Measurements from ENCODE around the gene NBDY. TPM values are rescaled to one million over a fixed set of nuclear protein-coding genes. Genes with fewer than 3 reads are reported as not detected.

Gene NBDY
- total RNA-seq, 2 donors from 2014 or later, result 17.6 to 23.3 TPM

DNA sequence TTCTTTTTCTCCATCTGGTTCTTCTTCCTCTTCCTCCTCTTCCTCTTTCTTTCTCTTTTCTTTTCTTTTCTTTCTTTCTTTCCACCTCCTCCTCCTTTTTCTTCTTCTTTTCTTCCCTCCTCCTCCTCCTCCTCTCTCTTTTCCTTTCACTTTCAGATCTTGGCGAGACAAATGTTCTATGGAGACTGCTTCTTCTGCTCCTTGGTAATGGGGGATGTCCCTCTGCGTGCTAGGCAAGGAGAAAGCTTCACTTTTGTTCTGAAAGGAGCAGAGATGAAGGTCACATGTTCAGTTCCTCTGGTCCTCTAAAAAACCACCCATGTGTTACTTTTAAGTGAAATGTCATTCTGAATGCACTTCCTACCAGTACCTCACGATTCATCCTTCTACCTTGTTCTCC, 33.2 kb downstream of the NBDY start:
- Histone ChIP-seq H3K9ac (ENCODE audit: low read depth in 2 of 2, low read length in 2 of 2) (no peak overlapping the region), H3K27ac (no peak overlapping the region), H3K4me1 (peaks cover 7% of the 10 kb centered on the region), H3K4me3 (no peak overlapping the region), H3K9me3 (no peaks in the 10 kb centered on the region), H3K36me3 (no peaks in the 10 kb centered on the region), H3K27me3 (no peaks in the 10 kb centered on the region)
- intact Hi-C loops (cut with DNase I), result no loop called here
- TF ChIP-seq, protein P1, sequence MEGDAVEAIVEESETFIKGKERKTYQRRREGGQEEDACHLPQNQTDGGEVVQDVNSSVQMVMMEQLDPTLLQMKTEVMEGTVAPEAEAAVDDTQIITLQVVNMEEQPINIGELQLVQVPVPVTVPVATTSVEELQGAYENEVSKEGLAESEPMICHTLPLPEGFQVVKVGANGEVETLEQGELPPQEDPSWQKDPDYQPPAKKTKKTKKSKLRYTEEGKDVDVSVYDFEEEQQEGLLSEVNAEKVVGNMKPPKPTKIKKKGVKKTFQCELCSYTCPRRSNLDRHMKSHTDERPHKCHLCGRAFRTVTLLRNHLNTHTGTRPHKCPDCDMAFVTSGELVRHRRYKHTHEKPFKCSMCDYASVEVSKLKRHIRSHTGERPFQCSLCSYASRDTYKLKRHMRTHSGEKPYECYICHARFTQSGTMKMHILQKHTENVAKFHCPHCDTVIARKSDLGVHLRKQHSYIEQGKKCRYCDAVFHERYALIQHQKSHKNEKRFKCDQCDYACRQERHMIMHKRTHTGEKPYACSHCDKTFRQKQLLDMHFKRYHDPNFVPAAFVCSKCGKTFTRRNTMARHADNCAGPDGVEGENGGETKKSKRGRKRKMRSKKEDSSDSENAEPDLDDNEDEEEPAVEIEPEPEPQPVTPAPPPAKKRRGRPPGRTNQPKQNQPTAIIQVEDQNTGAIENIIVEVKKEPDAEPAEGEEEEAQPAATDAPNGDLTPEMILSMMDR (IDR thresholded peaks at IDR 0.05), result no peak
- DNase-seq, result no peak

DNA sequence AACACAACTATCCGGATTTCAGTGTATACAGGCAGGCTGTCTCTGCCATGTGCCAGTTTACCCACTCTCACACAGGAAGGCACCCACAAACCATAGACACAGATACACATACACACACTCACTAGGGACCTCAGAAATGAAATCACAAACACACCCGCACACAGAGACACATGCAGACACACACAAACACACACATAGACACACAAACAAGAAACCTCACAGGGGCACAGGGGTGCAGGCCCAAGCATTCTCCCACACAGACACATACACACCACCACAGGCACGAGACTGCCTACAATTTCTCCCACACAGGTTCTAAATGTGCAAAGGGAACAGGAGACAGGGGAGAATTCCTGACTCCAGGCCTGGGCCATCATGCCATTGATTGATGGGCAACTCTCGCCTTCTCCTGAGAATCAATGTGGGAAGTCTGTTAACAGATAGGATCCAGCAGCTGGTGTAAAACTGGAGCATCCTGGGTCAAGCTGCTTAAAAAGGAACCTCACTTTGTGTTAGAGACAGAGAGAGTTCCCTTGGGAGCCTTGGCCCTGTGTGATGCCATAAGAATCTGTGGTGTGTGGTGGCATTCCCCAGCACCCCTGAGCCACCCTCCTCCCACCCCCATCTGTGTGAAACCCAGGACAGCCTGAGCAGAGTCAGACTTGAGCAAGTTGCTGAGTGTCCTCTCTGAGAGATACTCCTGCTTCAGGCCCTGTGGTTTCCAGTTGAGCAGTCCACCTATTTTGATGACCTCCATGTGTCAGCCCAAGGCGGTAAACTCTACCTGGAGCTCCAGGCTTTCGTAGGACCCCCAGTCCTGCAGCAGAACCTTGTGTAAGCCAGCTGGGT, 33.9 kb downstream of the NBDY start:
- Histone ChIP-seq H3K27ac (no peak overlapping the region), H3K4me1 (peaks cover 7% of the 10 kb centered on the region), H3K9me3 (no peaks in the 10 kb centered on the region), H3K4me3 (no peak overlapping the region), H3K27me3 (no peaks in the 10 kb centered on the region), H3K9ac (ENCODE audit: low read depth in 2 of 2, low read length in 2 of 2) (no peak overlapping the region), H3K36me3 (no peaks in the 10 kb centered on the region)
- intact Hi-C loops (cut with DNase I), result no loop called here
- DNase-seq, result no peak
- TF ChIP-seq, protein P1 (IDR thresholded peaks at IDR 0.05), result no peak

DNA sequence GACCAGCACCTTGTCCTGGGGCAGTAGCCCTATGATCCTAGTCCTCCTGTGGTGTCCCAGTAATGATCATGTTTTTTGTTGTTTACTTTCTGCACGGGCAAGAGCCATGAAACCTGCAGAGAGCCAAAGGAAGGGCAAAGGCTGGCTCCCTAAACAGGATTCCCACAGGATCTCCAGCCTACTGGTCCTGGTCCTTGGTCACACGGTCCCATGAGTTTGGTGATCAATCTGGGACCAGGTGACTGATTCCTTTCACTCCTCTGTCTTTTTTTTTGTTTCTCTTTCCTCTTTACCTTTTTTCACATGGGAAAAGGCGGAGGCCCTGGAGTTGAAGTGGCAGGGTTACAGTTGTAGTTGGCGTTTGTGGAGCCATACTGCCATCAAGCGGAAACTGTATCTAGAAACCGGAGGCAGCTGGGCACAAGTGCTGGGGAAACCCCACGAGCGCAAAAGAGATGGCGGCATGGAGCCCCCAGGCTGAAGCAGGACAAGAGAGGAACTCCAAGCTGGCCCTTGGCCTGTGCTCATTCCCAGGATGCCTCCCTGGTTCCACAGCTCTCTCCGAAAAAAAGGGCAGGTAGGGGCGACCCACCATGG, 34.6 kb downstream of the NBDY start:
- TF ChIP-seq, protein P1 (IDR thresholded peaks at IDR 0.05), result peak; percentile 20

DNA sequence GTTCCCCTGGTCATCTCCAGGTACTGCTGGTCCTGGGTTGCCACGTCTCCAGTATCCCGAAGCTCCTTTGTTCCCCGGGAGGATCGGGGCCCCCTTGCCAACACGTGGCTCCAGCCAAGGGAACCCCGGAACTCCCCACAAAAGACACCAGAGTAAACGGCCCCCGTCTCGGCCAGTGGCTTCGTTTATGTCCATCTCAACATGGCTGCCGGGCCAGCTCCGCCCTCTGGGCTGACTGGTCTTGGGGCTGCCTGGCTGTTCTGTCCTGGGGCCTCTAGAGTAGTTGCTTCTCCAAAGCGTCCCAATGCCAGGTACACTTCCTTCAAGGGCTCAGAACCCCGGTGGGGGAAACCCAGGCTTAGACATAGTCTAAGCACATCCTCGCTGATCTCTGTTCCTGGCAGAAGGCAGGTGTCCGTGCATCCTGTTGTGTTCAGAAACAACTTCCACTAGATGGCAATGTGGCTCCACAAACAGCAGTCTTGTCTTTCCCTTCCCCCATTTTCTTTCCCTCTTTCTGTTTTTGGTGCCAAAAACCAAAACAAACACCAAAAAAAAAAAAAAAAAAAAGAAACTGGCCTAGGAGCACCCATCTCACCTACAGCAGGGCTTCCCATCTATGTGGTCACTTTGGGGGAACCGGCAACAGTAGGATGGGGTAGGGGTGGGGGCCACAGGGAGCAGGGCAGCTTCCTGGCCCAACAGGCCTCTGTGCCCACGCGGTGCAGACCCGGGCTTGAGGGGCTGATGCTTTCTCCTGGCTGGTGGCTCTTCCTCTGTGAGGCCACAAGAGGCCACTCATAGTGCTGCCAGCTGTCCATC, 35.3 kb downstream of the NBDY start:
- H3K36me3 ChIP-seq, result no peaks in the 10 kb centered on the region
- peak overlapping the region; percentile 53 for H3K4me3 ChIP-seq
- no peaks in the 10 kb centered on the region for H3K27me3 ChIP-seq
- peak overlapping the region in 1 of 2 donors; percentile 43 for H3K9ac ChIP-seq (ENCODE audit: low read depth in 2 of 2, low read length in 2 of 2)
- peak overlapping the region; percentile 71 for H3K27ac ChIP-seq
- no peaks in the 10 kb centered on the region for H3K9me3 ChIP-seq
- H3K4me1 ChIP-seq, result peaks cover 7% of the 10 kb centered on the region
- TF ChIP-seq, protein P1 (IDR thresholded peaks at IDR 0.05), result peak; percentile 57
- intact Hi-C loops (cut with DNase I), result no loop called here
- peak; percentile 89 for DNase-seq

More for the DNA sequence above, 34.6 kb downstream of the NBDY start:
- no peaks in the 10 kb centered on the region for H3K27me3 ChIP-seq
- DNase-seq, result peak; percentile 86
- intact Hi-C loops (cut with DNase I), result no loop called here
- H3K4me3 ChIP-seq, result peak overlapping the region; percentile 53
- H3K36me3 ChIP-seq, result no peaks in the 10 kb centered on the region
- H3K9me3 ChIP-seq, result no peaks in the 10 kb centered on the region
- H3K9ac ChIP-seq (ENCODE audit: low read depth in 2 of 2, low read length in 2 of 2), result peak overlapping the region in 1 of 2 donors; percentile 43
- peak overlapping the region; percentile 71 for H3K27ac ChIP-seq
- peaks cover 7% of the 10 kb centered on the region for H3K4me1 ChIP-seq

Measured in colonic mucosa (tissue), 4 donors.